ENCODE results near the gene ACTC1. TPM values are rescaled to one million over a fixed set of nuclear protein-coding genes. Genes with fewer than 3 reads are reported as not detected.

ACTC1 gene
- total RNA-seq (2022) (not detected in 2 replicates), Bru-seq, nascent RNA (not detected), BruChase-seq, experiment 1, labeled RNA remaining after a 6-hour chase (percentile 18 among the genes with signal in this experiment), BruChase-seq, experiment 2, labeled RNA remaining after a 2-hour chase (percentile 15 among the genes with signal in this experiment)
- long read RNA-seq = 0 reads

DNA sequence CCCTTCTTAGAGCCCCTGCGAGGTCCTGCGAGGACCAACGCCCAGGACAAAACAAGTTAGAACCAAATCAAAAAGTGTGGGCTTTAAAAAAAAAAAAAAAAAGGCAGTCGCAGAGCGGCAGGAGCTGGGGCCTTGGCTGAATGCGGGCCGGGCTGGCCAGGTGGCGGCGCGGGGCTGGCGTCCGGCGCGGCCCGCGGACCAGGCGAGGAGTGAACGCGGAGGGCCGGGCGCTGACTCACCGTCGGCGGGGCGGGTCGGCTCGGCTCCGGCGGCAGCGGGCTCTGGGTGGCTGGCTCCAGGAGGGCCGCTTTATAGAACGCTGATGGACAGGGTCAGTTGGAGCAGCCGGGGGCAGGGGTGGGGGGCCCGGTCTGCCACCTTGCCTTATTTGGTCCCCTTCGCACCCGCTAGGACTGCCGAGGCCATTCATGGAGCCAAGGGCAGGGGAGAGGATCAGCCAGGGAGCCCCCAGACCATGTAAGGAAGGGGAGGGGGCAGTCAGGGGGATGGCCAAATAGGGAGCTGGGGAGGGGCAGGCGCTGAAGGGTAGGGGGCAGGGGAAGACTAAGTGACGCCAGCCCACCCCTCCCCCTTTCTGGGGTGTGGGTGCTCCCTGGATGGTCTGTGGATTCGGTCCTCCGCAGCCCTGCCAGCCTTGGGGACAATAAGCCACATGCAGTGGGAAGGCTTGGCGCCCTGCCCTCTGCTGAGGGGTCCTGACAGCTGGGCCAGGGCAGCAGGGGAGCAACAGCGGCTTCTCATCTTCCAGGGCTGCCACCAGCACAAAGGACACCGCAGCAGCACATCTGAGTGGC lies at the start of gene ACTC1:
Gene ACTC1 (minus strand): TSS at position 283 of the 815 bp plus-strand sequence. CDS start 741 bp downstream, outside the sequence.
- H3K27ac Mint-ChIP-seq (ENCODE audit: low read depth, unreplicated experiment) = no peak within 1 kb of the TSS
- TF ChIP-seq, protein P1, sequence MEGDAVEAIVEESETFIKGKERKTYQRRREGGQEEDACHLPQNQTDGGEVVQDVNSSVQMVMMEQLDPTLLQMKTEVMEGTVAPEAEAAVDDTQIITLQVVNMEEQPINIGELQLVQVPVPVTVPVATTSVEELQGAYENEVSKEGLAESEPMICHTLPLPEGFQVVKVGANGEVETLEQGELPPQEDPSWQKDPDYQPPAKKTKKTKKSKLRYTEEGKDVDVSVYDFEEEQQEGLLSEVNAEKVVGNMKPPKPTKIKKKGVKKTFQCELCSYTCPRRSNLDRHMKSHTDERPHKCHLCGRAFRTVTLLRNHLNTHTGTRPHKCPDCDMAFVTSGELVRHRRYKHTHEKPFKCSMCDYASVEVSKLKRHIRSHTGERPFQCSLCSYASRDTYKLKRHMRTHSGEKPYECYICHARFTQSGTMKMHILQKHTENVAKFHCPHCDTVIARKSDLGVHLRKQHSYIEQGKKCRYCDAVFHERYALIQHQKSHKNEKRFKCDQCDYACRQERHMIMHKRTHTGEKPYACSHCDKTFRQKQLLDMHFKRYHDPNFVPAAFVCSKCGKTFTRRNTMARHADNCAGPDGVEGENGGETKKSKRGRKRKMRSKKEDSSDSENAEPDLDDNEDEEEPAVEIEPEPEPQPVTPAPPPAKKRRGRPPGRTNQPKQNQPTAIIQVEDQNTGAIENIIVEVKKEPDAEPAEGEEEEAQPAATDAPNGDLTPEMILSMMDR (IDR thresholded peaks at IDR 0.05; ENCODE audit: unreplicated experiment) = no peak
- peaks cover 17% of the 10 kb centered on the region for H3K4me1 Mint-ChIP-seq (ENCODE audit: insufficient read depth, unreplicated experiment)
- no peaks in the 10 kb centered on the region for H3K36me3 Mint-ChIP-seq (ENCODE audit: insufficient read depth, unreplicated experiment)
- no peaks in the 10 kb centered on the region for H3K9me3 Mint-ChIP-seq (ENCODE audit: unreplicated experiment)
- POLR2A ChIA-PET = interaction anchor here (0.7 kb wide), 1 partner anchor 35 kb away, joined by 3 read pairs; no protein-coding TSS in a partner anchor
- H3K27me3 Mint-ChIP-seq (ENCODE audit: insufficient read depth, unreplicated experiment) = peaks cover 42% of the 10 kb centered on the region
- intact Hi-C loops (cut with micrococcal nuclease) = no loop called here
- CTCF ChIA-PET = interaction anchor here (0.6 to 1.0 kb wide), 2 partner anchors 75 to 174 kb away, joined by 3 to 4 read pairs; no protein-coding TSS in a partner anchor
- no peak within 1 kb of the TSS for H3K4me3 Mint-ChIP-seq (ENCODE audit: unreplicated experiment)
- DNase-seq (ENCODE audit: unreplicated experiment) = peak; percentile 45
- no TSS peak for BruUV-seq (replicated peaks)

DNA sequence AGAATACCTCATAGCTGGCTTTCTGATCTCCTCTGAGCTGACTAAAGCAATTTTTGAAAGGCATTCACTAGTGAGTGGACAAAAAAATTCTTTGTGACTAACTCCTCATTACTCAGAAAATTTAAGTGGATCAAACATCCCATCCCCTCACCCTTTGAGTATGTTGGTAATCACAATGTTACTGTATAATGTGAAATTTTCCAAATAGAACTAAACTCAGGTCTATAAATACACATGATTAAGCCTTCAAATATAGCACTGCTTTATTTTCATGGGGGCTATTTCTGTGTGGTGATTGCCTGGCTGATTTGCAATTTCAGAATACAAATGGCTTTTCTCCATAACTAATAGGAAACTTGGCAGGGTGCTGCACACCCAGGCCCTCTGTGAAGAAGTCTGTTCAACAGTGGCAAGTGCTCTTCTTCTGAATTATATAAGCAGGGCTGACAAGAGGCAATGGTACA lies 45.9 kb upstream of the ACTC1 start:
- TF ChIP-seq, protein P1 (IDR thresholded peaks at IDR 0.05; ENCODE audit: unreplicated experiment) = no peak
- DNase-seq (ENCODE audit: unreplicated experiment) = no peak
- no peak overlapping the region for H3K27ac Mint-ChIP-seq (ENCODE audit: low read depth, unreplicated experiment)
- intact Hi-C loops (cut with micrococcal nuclease) = no loop called here
- CTCF ChIA-PET = no interaction called here
- BruUV-seq (replicated peaks) = no TSS peak
- H3K4me1 Mint-ChIP-seq (ENCODE audit: insufficient read depth, unreplicated experiment) = no peaks in the 10 kb centered on the region
- H3K4me3 Mint-ChIP-seq (ENCODE audit: unreplicated experiment) = no peak overlapping the region
- no peaks in the 10 kb centered on the region for H3K27me3 Mint-ChIP-seq (ENCODE audit: insufficient read depth, unreplicated experiment)
- no peaks in the 10 kb centered on the region for H3K9me3 Mint-ChIP-seq (ENCODE audit: unreplicated experiment)
- POLR2A ChIA-PET = no interaction called here
- H3K36me3 Mint-ChIP-seq (ENCODE audit: insufficient read depth, unreplicated experiment) = peaks cover 6% of the 10 kb centered on the region

DNA sequence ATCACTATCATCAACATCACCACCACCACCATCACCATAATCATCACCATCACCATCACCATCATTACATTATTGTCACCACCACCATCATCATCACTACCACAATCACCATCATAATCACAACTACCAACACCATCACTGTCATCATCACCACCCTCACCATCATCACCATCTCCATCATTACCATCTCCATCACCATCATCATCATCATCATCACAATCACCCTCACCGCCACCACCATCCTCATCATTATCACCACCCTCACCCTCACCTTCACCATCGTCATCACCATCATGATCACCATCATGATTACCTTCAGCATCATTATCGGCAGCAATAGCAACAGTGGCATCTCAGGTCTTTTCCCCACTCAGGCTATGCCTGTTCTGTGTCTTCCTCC lies 42.9 kb upstream of the ACTC1 start:
- H3K36me3 Mint-ChIP-seq (ENCODE audit: insufficient read depth, unreplicated experiment) = peaks cover 6% of the 10 kb centered on the region
- H3K4me1 Mint-ChIP-seq (ENCODE audit: insufficient read depth, unreplicated experiment) = no peaks in the 10 kb centered on the region
- BruUV-seq (replicated peaks) = no TSS peak
- intact Hi-C loops (cut with micrococcal nuclease) = no loop called here
- no peak overlapping the region for H3K4me3 Mint-ChIP-seq (ENCODE audit: unreplicated experiment)
- ChIA-PET POLR2A (no interaction called here), CTCF (interaction anchor here (0.6 to 1.0 kb wide), 3 partner anchors 14 to 133 kb away, joined by 3 read pairs; no protein-coding TSS in a partner anchor)
- no peaks in the 10 kb centered on the region for H3K27me3 Mint-ChIP-seq (ENCODE audit: insufficient read depth, unreplicated experiment)
- no peak overlapping the region for H3K27ac Mint-ChIP-seq (ENCODE audit: low read depth, unreplicated experiment)
- DNase-seq (ENCODE audit: unreplicated experiment) = no peak
- TF ChIP-seq, protein P1 (IDR thresholded peaks at IDR 0.05; ENCODE audit: unreplicated experiment) = no peak
- H3K9me3 Mint-ChIP-seq (ENCODE audit: unreplicated experiment) = peaks cover 6% of the 10 kb centered on the region

Data from MCF 10A (cell line).